GM18858 (cell line): Measurements from ENCODE around the gene DIO2.

Source experiments
- ATAC-seq: cut with Tn5 transposase; IDR thresholded peaks from one replicate; pipeline ENCODE4 v1.9.1; 2021; ENCODE audit not compliant: unreplicated experiment

Gene DIO2

GRCh38 chr14:80172375-80173051 is 38.8 kb downstream of the DIO2 start:
- ATAC-seq: no peak

- no peak for ATAC-seq
These were observed 43.4 kb downstream of the DIO2 start for GRCh38 chr14:80167793-80168448.

- ATAC-seq: no peak
These were observed 46.1 kb downstream of the DIO2 start for GRCh38 chr14:80164991-80165721.

- ATAC-seq: no peak
These were observed 58.5 kb downstream of the DIO2 start for GRCh38 chr14:80152763-80153162.

GRCh38 chr14:80152166-80152565 is 59.1 kb downstream of the DIO2 start:
- ATAC-seq: no peak

DNA sequence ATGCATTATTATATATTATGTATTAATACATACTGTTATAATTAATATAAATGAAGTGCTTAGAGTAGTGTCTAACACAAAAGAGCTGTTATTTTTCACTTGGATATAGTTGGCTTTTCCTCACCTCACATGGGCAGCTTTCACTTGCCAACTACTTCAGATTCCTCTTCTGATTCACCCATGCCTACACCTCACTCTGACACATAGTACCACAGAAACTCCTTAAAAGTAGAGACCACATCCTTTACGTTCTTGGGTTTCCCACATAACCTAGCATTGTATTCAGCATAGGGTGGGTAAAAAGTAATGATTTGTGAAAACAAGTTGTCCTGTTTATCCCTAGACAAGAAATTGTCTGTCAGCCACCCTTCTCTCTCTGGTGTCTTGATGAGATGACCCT is 61.0 kb downstream of the DIO2 start:
- ATAC-seq: no peak
